ENCODE data around the gene SLC29A3. TPM values are rescaled to one million over a fixed set of nuclear protein-coding genes. Genes with fewer than 3 reads are reported as not detected.

Gene SLC29A3
- total RNA-seq, 1 experiment from 2014 or later = 7.6 TPM

DNA sequence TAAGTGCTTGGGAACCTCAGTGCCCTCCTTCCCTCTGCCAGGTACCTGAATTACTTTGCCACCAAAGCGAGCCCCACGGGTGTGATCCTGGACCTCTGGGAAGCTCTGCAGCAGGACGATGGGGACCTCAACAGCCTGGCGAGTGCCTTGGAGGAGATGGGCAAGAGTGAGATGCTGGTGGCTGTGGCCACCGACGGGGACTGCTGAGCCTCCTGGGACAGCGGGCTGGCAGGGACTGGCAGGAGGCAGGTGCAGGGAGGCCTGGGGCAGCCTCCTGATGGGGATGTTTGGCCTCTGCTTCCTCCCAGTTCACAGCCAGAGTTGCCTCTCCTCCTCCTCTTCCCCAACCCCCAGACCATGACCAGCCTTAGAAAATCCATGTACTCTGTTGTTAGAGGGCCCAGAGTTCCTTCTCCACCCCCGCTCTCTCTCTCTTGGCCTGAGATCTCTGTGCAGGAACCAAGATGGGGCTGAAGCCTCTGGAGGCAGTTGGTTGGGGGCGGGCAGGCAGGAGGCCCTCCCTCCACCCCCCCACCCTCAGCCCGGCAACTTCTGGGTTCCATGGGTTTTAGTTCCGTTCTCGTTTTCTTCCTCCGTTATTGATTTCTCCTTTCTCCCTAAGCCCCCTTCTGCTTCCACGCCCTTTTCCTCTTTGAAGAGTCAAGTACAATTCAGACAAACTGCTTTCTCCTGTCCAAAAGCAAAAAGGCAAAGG is 19.8 kb upstream of the SLC29A3 start:
- intact Hi-C loops (cut with micrococcal nuclease; ENCODE audit: unreplicated experiment) = no loop called here

DNA sequence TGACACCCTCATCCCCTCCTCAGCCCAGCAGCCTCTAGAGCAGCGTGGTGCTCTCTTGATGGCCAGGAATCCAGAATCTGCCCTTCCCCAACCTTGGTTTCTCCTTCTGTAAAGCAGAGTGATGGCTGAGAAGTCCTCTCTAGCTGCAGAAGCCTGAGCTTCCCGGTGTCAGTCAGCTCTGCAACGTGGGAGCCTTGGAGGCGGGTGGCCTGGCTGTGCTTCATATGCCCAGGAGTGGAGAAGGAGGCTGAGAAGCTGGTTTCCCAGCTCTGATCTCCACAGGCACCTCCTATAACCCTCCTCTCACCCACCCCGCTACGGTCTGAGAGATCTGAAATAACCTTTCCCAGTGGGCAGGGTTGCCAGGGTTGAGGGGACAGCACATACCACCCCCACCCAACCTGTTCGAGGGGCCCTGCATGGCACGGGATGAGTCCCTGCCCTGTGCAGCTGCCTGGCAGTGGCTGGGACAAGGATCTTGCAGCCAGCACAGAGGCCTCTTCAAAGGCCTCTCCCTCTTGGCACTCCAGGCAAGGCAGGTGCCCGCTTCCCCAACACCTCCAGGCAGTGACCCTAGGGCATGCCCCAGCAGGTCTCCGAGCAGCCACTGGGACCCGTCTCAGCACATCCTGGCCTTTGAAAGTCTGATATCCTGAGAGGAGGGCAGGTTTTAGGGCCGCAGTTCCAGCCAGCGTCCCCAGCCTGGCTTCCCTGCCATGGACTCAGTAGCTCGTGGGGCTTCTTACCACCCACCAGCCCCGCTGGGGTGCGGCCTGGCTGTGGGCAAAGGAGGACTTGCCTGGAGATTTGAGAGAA is 18.3 kb upstream of the SLC29A3 start:
- ATAC-seq = peak; percentile 10; the same call in 1 of the 2 replicates
- H3K4me3 ChIP-seq (ENCODE audit: low read depth in 2 of 2, low read length in 2 of 2) = no peak overlapping the region
- TF ChIP-seq, protein P1, sequence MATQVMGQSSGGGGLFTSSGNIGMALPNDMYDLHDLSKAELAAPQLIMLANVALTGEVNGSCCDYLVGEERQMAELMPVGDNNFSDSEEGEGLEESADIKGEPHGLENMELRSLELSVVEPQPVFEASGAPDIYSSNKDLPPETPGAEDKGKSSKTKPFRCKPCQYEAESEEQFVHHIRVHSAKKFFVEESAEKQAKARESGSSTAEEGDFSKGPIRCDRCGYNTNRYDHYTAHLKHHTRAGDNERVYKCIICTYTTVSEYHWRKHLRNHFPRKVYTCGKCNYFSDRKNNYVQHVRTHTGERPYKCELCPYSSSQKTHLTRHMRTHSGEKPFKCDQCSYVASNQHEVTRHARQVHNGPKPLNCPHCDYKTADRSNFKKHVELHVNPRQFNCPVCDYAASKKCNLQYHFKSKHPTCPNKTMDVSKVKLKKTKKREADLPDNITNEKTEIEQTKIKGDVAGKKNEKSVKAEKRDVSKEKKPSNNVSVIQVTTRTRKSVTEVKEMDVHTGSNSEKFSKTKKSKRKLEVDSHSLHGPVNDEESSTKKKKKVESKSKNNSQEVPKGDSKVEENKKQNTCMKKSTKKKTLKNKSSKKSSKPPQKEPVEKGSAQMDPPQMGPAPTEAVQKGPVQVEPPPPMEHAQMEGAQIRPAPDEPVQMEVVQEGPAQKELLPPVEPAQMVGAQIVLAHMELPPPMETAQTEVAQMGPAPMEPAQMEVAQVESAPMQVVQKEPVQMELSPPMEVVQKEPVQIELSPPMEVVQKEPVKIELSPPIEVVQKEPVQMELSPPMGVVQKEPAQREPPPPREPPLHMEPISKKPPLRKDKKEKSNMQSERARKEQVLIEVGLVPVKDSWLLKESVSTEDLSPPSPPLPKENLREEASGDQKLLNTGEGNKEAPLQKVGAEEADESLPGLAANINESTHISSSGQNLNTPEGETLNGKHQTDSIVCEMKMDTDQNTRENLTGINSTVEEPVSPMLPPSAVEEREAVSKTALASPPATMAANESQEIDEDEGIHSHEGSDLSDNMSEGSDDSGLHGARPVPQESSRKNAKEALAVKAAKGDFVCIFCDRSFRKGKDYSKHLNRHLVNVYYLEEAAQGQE (IDR thresholded peaks at IDR 0.05; ENCODE audit: insufficient read depth in 1 of 2, low read depth in 2 of 2, low read length in 1 of 2) = no peak
- TF ChIP-seq TCF7L2 (IDR thresholded peaks at IDR 0.05; ENCODE audit: low read depth, low read length) = no peak
- TF ChIP-seq, protein P2, sequence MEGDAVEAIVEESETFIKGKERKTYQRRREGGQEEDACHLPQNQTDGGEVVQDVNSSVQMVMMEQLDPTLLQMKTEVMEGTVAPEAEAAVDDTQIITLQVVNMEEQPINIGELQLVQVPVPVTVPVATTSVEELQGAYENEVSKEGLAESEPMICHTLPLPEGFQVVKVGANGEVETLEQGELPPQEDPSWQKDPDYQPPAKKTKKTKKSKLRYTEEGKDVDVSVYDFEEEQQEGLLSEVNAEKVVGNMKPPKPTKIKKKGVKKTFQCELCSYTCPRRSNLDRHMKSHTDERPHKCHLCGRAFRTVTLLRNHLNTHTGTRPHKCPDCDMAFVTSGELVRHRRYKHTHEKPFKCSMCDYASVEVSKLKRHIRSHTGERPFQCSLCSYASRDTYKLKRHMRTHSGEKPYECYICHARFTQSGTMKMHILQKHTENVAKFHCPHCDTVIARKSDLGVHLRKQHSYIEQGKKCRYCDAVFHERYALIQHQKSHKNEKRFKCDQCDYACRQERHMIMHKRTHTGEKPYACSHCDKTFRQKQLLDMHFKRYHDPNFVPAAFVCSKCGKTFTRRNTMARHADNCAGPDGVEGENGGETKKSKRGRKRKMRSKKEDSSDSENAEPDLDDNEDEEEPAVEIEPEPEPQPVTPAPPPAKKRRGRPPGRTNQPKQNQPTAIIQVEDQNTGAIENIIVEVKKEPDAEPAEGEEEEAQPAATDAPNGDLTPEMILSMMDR (IDR thresholded peaks at IDR 0.05) = no peak
- TF ChIP-seq POLR2AphosphoS5 (IDR thresholded peaks at IDR 0.05; ENCODE audit: low read depth, low read length) = no peak
- no peak for TF ChIP-seq SIN3A (IDR thresholded peaks at IDR 0.05; ENCODE audit: borderline replicate concordance, insufficient read depth, low read depth, low read length)
- H3K4me1 ChIP-seq (ENCODE audit: control insufficient read depth, insufficient read depth, low read length) = 0 out of 2 replicates have a peak, but pooled peaks cover 2% of the 10 kb centered on the region
- no peaks in the 10 kb centered on the region for H3K36me3 ChIP-seq (ENCODE audit: control insufficient read depth, insufficient read depth, low read length)
- in situ Hi-C loops (cut with HindIII; ENCODE audit: low pct_unique_long_range_greater_than_20kb, low sequenced_read_pairs) (no loop called here), intact Hi-C loops (cut with micrococcal nuclease; ENCODE audit: unreplicated experiment) (no loop called here)
- peaks cover 4% of the 10 kb centered on the region; the same call in 1 of the 2 replicates for H3K27me3 ChIP-seq (ENCODE audit: control insufficient read depth, insufficient read depth, low read length)
- no TSS peak for BruUV-seq (replicated peaks)
- ChIA-PET POLR2A (interaction anchor here (0.6 kb wide), 1 partner anchor 526 kb away, joined by 3 read pairs; no protein-coding TSS in a partner anchor), CTCF (no interaction called here)
- no peak for DNase-seq (ENCODE audit: low read depth, low spot score)
- no peak overlapping the region for H3K27ac ChIP-seq (ENCODE audit: low read length)
- no peaks in the 10 kb centered on the region for H3K9me3 ChIP-seq (ENCODE audit: control insufficient read depth, insufficient read depth, low read depth, low read length)

More for the DNA sequence above, 19.8 kb upstream of the SLC29A3 start:
- H3K27me3 ChIP-seq (ENCODE audit: control insufficient read depth, insufficient read depth, low read length) = peaks cover 4% of the 10 kb centered on the region; the same call in 1 of the 2 replicates
- no peak overlapping the region for H3K4me3 ChIP-seq (ENCODE audit: low read depth in 2 of 2, low read length in 2 of 2)
- H3K36me3 ChIP-seq (ENCODE audit: control insufficient read depth, insufficient read depth, low read length) = no peaks in the 10 kb centered on the region
- H3K27ac ChIP-seq (ENCODE audit: low read length) = no peak overlapping the region
- ChIA-PET CTCF (interaction anchor here (0.7 kb wide), 1 partner anchor 52 kb away, joined by 3 read pairs; no protein-coding TSS in a partner anchor), POLR2A (no interaction called here)
- ATAC-seq (no peak), DNase-seq (ENCODE audit: low read depth, low spot score) (no peak)
- TF ChIP-seq POLR2AphosphoS5 (IDR thresholded peaks at IDR 0.05; ENCODE audit: low read depth, low read length) (no peak), SIN3A (IDR thresholded peaks at IDR 0.05; ENCODE audit: borderline replicate concordance, insufficient read depth, low read depth, low read length) (no peak), TCF7L2 (IDR thresholded peaks at IDR 0.05; ENCODE audit: low read depth, low read length) (no peak)
- TF ChIP-seq, protein P1 (IDR thresholded peaks at IDR 0.05; ENCODE audit: insufficient read depth in 1 of 2, low read depth in 2 of 2, low read length in 1 of 2) = no peak
- TF ChIP-seq, protein P2 (IDR thresholded peaks at IDR 0.05) = no peak
- no TSS peak for BruUV-seq (replicated peaks)
- no peaks in the 10 kb centered on the region for H3K9me3 ChIP-seq (ENCODE audit: control insufficient read depth, insufficient read depth, low read depth, low read length)
- in situ Hi-C loops (cut with HindIII; ENCODE audit: low pct_unique_long_range_greater_than_20kb, low sequenced_read_pairs) = no loop called here
- H3K4me1 ChIP-seq (ENCODE audit: control insufficient read depth, insufficient read depth, low read length) = 0 out of 2 replicates have a peak, but pooled peaks cover 2% of the 10 kb centered on the region

Measured in Panc1 (cell line).